A673 (cell line): ENCODE results near the gene THSD4.

ENCODE experiments used
- CTCF ChIP-seq: fragments of 300-800, 200-600 bp; sonication (generic); conservative IDR thresholded peaks from 2 replicates; pipeline ENCODE4 v1.5.1; 2017; ENCODE audit warnings: low read depth, mild to moderate bottlenecking, antibody characterized with exemption, low read length, moderate library complexity, mixed read lengths
- EZH2 ChIP-seq: fragments of 200-600 bp; sonication (generic); IDR thresholded peaks from 2 replicates; pipeline ENCODE4 v1.6.1; 2017; ENCODE audit warnings: borderline replicate concordance, low read depth, mild to moderate bottlenecking, mixed read lengths, antibody characterized with exemption, low read length; ENCODE audit not compliant: poor library complexity, severe bottlenecking

GRCh38 chr15:71781965-71782265 is 666.6 kb downstream of the THSD4 start:
- TF ChIP-seq CTCF (no peak), EZH2 (no peak)
